GM12874 (cell line): ENCODE data around the gene ABCC10.

Source experiments
- CTCF ChIP-seq: IDR thresholded peaks from 2 replicates; pipeline ENCODE4 v1.5.1; 2011; ENCODE audit warnings: low read depth, mild to moderate bottlenecking, control low read depth, low read length, moderate library complexity; ENCODE audit not compliant: insufficient read depth

Gene ABCC10

GRCh38 chr6:43435682-43436437, 8.5 kb downstream of the ABCC10 start:
- TF ChIP-seq CTCF, result no peak

GRCh38 chr6:43436577-43437282, 9.4 kb downstream of the ABCC10 start:
- no peak for TF ChIP-seq CTCF

- no peak for TF ChIP-seq CTCF
Observed at GRCh38 chr6:43437700-43438099, 10.4 kb downstream of the ABCC10 start.

GRCh38 chr6:43442935-43443334, 15.6 kb downstream of the ABCC10 start:
- TF ChIP-seq CTCF, result no peak

GRCh38 chr6:43444036-43444435, 16.7 kb downstream of the ABCC10 start:
- TF ChIP-seq CTCF, result no peak

- TF ChIP-seq CTCF, result no peak
Observed at GRCh38 chr6:43444582-43444981, 17.2 kb downstream of the ABCC10 start.

GRCh38 chr6:43445576-43445975, 18.2 kb downstream of the ABCC10 start:
- TF ChIP-seq CTCF, result no peak
